Peyer's patch (tissue), 4 donors: ENCODE measurements around the gene CDC25C. TPM values are rescaled to one million over a fixed set of nuclear protein-coding genes. Genes with fewer than 3 reads are reported as not detected.
A peak's percentile ranks its signal among the peaks of the same experiment; 100 is the strongest.

Experiments
- DNase-seq, 3 donors: peaks; one replicate each; pipeline ENCODE4 v3.0.0-alpha.2; 2017 to 2019
- H3K27ac ChIP-seq, 4 donors: fragments of 200-600 bp; sonication (generic); one replicate each; pipeline ENCODE4 v1.5.1; 2016 to 2019
- H3K27me3 ChIP-seq, 2 donors: fragments of 200-600 bp; sonication (generic); one replicate each; pipeline ENCODE4 v1.5.1; 2019
- H3K36me3 ChIP-seq, 3 donors: fragments of 200-600 bp; sonication (generic); one replicate each; pipeline ENCODE4 v1.5.1; 2016 to 2019
- H3K4me1 ChIP-seq, 4 donors: fragments of 200-600 bp; sonication (generic); one replicate each; pipeline ENCODE4 v1.5.1; 2016 to 2019
- H3K4me3 ChIP-seq, 4 donors: fragments of 200-600 bp; sonication (generic); 1 replicate in 3 of 4; 2 replicates in 1 of 4; pipeline ENCODE4 v1.5.1; 2016 to 2019; ENCODE audit warnings: mild to moderate bottlenecking in 1 of 4
- H3K9me3 ChIP-seq, 4 donors: fragments of 200-600 bp; sonication (generic); one replicate each; pipeline ENCODE4 v1.5.1; 2016 to 2019; ENCODE audit warnings: mild to moderate bottlenecking in 1 of 4
- POLR2A ChIP-seq, 2 donors: fragments of 450-650 bp; IDR thresholded peaks; one replicate each; pipeline ENCODE4 v1.5.1; 2017; ENCODE audit warnings: antibody characterized with exemption in 2 of 2, mild to moderate bottlenecking in 2 of 2, moderate library complexity in 2 of 2
- total RNA-seq, 4 donors: library from RNA; depleted of rRNA; stranded (reverse); fragments of >200 nt; gene quantifications; one replicate each; pipeline ENCODE4 v1.1.0, GENCODE V29; 2016
- TF ChIP-seq, protein P1 (sequence below), 6 experiments: fragments of 450-650 bp in 4 of 6; fragments of 200-600 bp in 2 of 6; sonication (generic) in 1 of 6; IDR thresholded peaks; one replicate each; pipeline ENCODE4 v1.5.1; 2017 to 2019; ENCODE audit warnings: antibody characterized with exemption in 6 of 6, mild to moderate bottlenecking in 3 of 6, moderate library complexity in 1 of 6

Gene CDC25C
- total RNA-seq: 1 to 10 TPM in 1 of 4 donors, under 1 TPM in 3; 0.88 to 4.1 (median 0.94) TPM

DNA sequence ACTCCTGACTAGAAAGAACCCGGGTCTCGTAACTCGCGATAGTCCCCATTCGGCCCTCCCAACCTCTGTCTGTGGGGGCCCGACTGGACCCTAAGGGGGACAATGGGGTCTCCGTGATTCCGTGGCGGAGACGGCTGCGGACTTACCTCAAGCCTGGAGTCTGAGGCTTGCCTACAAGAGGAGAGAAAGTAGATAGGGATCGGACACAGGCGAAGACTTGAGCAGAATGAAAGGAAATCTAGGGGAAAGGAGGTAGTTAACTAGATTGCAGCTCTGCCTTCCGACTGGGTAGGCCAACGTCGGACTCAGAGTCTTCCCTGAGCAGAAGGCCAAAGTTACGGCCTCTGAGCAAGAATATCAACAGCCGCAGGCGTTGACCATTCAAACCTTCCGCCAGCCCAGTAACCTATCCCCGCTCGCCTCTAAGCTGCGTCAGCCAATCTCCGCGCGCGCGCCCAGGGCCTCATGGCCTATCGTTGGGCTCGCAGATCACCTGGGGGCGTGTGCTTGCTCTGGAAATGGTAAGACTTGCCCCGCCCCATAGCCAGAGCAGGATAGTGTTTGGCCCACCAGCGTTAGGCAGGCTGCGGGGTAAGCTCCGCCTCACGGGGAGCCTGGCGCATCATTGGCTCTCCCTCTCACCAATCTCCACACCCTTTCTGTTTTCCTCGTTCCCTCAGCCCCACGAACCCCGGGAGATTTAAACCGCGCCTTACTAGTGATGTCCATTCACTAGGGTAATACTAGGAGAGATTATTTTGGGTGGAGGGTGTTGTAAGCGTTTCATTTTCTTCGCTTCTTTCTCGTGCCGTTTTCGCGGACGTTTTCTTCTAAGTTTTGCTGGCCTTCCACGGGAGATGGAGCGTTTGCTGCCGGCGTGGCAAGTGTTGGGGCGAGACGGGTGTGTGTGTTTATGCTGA is at the start of gene CDC25C:
Gene CDC25C (minus strand): TSS at position 356 of the 920 bp plus-strand sequence. CDS start 624 bp downstream, outside the sequence.
- Histone ChIP-seq H3K4me3 (peak within 1 kb of the TSS; percentile 38 to 53 (median 46)), H3K9me3 (no peaks in the 10 kb centered on the region), H3K27me3 (no peaks in the 10 kb centered on the region), H3K4me1 (peaks cover 0 to 11% (median 4%) of the 10 kb centered on the region in 4 donors), H3K36me3 (no peaks in the 10 kb centered on the region), H3K27ac (peak within 1 kb of the TSS in 1 of 4 donors; percentile 57)
- TF ChIP-seq POLR2A (IDR thresholded peaks at IDR 0.05): no peak
- TF ChIP-seq, protein P1, sequence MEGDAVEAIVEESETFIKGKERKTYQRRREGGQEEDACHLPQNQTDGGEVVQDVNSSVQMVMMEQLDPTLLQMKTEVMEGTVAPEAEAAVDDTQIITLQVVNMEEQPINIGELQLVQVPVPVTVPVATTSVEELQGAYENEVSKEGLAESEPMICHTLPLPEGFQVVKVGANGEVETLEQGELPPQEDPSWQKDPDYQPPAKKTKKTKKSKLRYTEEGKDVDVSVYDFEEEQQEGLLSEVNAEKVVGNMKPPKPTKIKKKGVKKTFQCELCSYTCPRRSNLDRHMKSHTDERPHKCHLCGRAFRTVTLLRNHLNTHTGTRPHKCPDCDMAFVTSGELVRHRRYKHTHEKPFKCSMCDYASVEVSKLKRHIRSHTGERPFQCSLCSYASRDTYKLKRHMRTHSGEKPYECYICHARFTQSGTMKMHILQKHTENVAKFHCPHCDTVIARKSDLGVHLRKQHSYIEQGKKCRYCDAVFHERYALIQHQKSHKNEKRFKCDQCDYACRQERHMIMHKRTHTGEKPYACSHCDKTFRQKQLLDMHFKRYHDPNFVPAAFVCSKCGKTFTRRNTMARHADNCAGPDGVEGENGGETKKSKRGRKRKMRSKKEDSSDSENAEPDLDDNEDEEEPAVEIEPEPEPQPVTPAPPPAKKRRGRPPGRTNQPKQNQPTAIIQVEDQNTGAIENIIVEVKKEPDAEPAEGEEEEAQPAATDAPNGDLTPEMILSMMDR (IDR thresholded peaks at IDR 0.05): no peak
- DNase-seq: peak; percentile 97 to 99 (median 98)

DNA sequence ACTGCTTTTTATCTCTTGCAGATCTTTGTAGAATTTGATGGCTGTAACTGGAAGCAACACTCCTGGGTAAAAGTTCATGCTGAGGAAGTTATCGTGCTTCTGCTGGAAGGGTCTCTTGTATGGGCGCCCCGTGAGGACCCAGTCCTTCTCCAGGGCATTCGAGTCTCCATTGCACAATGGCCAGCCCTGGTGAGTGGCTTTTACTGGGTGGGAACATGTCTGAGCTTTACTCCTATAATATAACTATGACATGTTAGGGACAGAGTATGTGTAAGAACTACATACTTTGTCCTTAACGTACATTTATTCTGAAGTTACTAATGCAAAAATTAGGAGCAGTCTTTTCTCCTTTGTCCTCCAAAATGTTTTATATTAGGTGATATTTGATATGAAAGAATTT is 41.0 kb upstream of the CDC25C start:
- Histone ChIP-seq H3K4me3 (no peak overlapping the region), H3K27me3 (no peaks in the 10 kb centered on the region), H3K36me3 (peaks cover 0 to 54% (median 0%) of the 10 kb centered on the region in 3 donors), H3K9me3 (no peaks in the 10 kb centered on the region), H3K4me1 (peaks cover 0 to 7% (median 0%) of the 10 kb centered on the region in 4 donors), H3K27ac (no peak overlapping the region)
- TF ChIP-seq, protein P1 (IDR thresholded peaks at IDR 0.05): no peak
- no peak for TF ChIP-seq POLR2A (IDR thresholded peaks at IDR 0.05)
- DNase-seq: no peak

DNA sequence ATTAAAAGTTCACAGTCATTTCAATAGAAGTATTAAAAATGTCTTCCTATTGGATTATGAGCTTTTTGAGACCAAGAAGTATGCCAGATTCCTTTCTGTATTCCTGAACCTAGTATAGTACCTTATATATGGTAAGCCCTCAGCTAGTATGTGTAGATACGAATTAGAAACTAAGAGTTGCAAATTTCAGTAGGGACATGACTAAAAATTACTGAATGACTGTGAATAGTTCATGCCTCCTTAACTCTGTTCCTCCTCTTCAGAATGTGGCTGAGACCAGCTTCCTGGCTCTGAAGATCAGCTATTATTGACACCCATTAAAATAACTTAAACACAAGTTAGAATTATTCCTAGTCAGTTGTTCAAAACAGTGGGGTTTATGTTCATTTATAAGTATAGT is 40.6 kb upstream of the CDC25C start:
- Histone ChIP-seq H3K27me3 (no peaks in the 10 kb centered on the region), H3K9me3 (no peaks in the 10 kb centered on the region), H3K4me3 (no peak overlapping the region), H3K27ac (no peak overlapping the region), H3K4me1 (peaks cover 0 to 7% (median 0%) of the 10 kb centered on the region in 4 donors), H3K36me3 (peaks cover 0 to 50% (median 0%) of the 10 kb centered on the region in 3 donors)
- TF ChIP-seq, protein P1 (IDR thresholded peaks at IDR 0.05): no peak
- TF ChIP-seq POLR2A (IDR thresholded peaks at IDR 0.05): no peak
- DNase-seq: no peak

DNA sequence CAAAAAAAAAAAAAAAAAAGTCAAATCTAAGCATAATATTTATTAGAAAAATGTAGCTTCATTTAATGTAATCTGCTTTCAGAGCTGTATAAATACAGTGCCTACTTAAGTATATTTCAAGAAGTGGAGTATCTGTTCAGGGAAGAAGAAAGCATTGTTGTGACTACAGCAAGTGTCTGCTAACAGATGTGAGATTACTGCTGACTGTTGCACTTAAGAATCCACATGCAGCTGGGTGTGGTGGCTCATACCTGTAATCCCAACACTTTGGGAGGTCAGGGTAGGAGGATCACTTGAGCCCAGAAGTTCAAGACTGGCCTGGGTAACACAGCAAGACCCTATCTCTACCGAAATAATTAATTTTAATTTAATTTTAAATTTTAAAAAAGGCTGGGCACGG is 39.9 kb upstream of the CDC25C start:
- Histone ChIP-seq H3K36me3 (peaks cover 0 to 42% (median 0%) of the 10 kb centered on the region in 3 donors), H3K27me3 (no peaks in the 10 kb centered on the region), H3K4me1 (peaks cover 0 to 7% (median 3%) of the 10 kb centered on the region in 4 donors), H3K9me3 (no peaks in the 10 kb centered on the region), H3K4me3 (no peak overlapping the region), H3K27ac (no peak overlapping the region)
- DNase-seq: no peak
- TF ChIP-seq POLR2A (IDR thresholded peaks at IDR 0.05): no peak
- TF ChIP-seq, protein P1 (IDR thresholded peaks at IDR 0.05): no peak

DNA sequence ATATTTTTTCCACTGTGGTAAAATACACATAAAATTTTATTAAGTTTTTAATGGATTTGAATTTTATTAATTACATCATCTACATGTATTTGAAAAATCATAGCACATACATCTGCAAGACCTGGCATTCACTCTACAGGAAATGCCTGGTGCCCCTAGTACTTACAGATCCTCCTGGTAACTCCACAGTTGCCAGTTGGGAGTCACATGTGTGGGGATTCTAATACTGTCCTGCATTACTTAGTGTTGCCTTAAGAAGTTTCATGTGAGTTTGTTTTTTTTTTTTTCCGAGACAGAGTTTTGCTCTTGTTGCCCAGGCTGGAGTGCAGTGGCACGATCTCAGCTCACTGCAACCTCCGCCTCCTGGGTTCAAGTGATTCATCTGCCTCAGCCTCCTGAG is 38.9 kb upstream of the CDC25C start:
- H3K4me1 ChIP-seq: peaks cover 0 to 9% (median 3%) of the 10 kb centered on the region in 4 donors
- H3K27ac ChIP-seq: no peak overlapping the region
- H3K36me3 ChIP-seq: peaks cover 0 to 33% (median 0%) of the 10 kb centered on the region in 3 donors
- H3K27me3 ChIP-seq: no peaks in the 10 kb centered on the region
- no peak overlapping the region for H3K4me3 ChIP-seq
- no peak for DNase-seq
- H3K9me3 ChIP-seq: no peaks in the 10 kb centered on the region
- TF ChIP-seq, protein P1 (IDR thresholded peaks at IDR 0.05): no peak
- no peak for TF ChIP-seq POLR2A (IDR thresholded peaks at IDR 0.05)
